ENCODE measurements around the gene CD300H. TPM values are rescaled to one million over a fixed set of nuclear protein-coding genes. Genes with fewer than 3 reads are reported as not detected.

The CD300H gene
- total RNA-seq, 6 experiments from 2014 or later: 1.2 TPM; not detected in 5

DNA sequence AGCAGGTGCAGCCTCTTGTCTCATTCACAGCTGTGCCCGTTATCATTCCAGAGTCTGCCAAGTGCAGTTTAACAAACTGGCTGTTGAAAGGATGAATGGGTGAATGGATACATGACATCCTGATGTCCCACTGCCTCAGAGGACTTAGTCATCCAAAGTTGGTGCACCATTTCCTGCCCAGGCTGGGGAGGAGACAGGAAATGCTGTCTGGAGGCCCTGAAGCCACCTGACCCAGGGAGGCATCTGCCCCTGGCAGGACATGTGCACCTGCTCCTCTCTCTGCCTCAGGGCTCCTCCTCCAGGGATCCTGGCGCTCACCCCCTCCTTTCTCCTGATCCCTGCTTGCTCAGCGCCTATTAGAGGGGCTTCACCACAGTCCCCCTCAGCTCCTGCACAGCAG, 19.6 kb downstream of the CD300H start:
- H3K4me3 ChIP-seq: no peak overlapping the region
- no peaks in the 10 kb centered on the region for H3K27me3 ChIP-seq
- TF ChIP-seq, protein P1, sequence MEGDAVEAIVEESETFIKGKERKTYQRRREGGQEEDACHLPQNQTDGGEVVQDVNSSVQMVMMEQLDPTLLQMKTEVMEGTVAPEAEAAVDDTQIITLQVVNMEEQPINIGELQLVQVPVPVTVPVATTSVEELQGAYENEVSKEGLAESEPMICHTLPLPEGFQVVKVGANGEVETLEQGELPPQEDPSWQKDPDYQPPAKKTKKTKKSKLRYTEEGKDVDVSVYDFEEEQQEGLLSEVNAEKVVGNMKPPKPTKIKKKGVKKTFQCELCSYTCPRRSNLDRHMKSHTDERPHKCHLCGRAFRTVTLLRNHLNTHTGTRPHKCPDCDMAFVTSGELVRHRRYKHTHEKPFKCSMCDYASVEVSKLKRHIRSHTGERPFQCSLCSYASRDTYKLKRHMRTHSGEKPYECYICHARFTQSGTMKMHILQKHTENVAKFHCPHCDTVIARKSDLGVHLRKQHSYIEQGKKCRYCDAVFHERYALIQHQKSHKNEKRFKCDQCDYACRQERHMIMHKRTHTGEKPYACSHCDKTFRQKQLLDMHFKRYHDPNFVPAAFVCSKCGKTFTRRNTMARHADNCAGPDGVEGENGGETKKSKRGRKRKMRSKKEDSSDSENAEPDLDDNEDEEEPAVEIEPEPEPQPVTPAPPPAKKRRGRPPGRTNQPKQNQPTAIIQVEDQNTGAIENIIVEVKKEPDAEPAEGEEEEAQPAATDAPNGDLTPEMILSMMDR (IDR thresholded peaks at IDR 0.05): no peak
- TF ChIP-seq POLR2A (IDR thresholded peaks at IDR 0.05): no peak
- intact Hi-C loops (cut with DNase I): no loop called here
- no peak overlapping the region for H3K27ac ChIP-seq
- no peaks in the 10 kb centered on the region for H3K36me3 ChIP-seq
- H3K4me1 ChIP-seq: no peaks in the 10 kb centered on the region
- ATAC-seq: no peak
- 36% methylated on average over 3 of the region's 3 CpGs for WGBS (ENCODE audit: insufficient coverage, low coverage, low lambda C conversion rate, missing lambda C conversion rate)
- no peak for DNase-seq
- H3K9me3 ChIP-seq: no peaks in the 10 kb centered on the region

DNA sequence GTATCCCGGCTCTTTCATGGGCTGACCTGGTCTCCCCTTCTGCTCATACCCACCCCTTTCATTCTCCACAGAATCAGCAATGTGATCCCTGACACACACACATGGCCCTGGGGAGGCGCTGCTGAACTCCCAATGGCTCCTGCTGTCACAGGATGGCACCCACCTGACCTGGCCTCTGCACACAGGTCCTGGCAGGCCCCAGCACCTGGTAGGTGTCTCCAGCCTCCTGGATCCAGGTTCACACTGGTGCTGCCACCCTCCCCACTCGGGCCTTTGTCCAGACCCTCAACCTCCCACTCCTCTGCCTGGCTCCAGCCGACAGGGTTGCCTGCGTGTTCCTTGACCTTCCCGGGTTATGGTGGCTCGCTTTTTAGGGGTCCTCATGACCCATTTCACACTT, 20.0 kb downstream of the CD300H start:
- no peaks in the 10 kb centered on the region for H3K9me3 ChIP-seq
- TF ChIP-seq, protein P1 (IDR thresholded peaks at IDR 0.05): no peak
- TF ChIP-seq POLR2A (IDR thresholded peaks at IDR 0.05): no peak
- no peaks in the 10 kb centered on the region for H3K36me3 ChIP-seq
- intact Hi-C loops (cut with DNase I): no loop called here
- no peaks in the 10 kb centered on the region for H3K27me3 ChIP-seq
- DNase-seq (no peak), ATAC-seq (no peak)
- H3K27ac ChIP-seq: no peak overlapping the region
- H3K4me3 ChIP-seq: no peak overlapping the region
- WGBS (ENCODE audit: insufficient coverage, low coverage, low lambda C conversion rate, missing lambda C conversion rate): no CpG with 5 or more reads among the region's 7 CpGs
- no peaks in the 10 kb centered on the region for H3K4me1 ChIP-seq

DNA sequence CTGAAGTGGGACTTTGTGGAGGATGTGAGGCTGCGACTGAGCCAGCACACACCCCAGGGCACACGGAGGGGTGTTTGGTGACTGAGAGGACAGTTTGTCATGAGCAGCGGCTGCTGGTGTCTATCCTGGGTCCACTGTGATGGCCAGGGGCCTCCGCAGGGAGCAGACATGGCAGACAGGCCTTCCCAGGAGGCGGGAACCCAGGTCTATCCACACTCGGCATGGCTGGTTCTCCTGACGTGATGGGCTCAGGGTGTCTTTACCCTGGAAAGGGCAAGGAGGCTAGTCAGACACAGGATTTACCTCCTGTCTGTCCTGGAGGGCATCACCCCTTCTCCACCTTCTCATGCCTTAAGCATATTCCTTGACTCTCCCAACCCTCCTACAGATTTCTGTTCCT, 20.7 kb downstream of the CD300H start:
- no peak overlapping the region for H3K27ac ChIP-seq
- H3K4me1 ChIP-seq: no peaks in the 10 kb centered on the region
- WGBS (ENCODE audit: insufficient coverage, low coverage, low lambda C conversion rate, missing lambda C conversion rate): 81% methylated on average over 2 of the region's 7 CpGs
- DNase-seq: no peak
- TF ChIP-seq, protein P1 (IDR thresholded peaks at IDR 0.05): no peak
- no peak for TF ChIP-seq POLR2A (IDR thresholded peaks at IDR 0.05)
- no peaks in the 10 kb centered on the region for H3K9me3 ChIP-seq
- H3K27me3 ChIP-seq: no peaks in the 10 kb centered on the region
- no peak overlapping the region for H3K4me3 ChIP-seq
- intact Hi-C loops (cut with DNase I): no loop called here
- no peaks in the 10 kb centered on the region for H3K36me3 ChIP-seq
- ATAC-seq: no peak

DNA sequence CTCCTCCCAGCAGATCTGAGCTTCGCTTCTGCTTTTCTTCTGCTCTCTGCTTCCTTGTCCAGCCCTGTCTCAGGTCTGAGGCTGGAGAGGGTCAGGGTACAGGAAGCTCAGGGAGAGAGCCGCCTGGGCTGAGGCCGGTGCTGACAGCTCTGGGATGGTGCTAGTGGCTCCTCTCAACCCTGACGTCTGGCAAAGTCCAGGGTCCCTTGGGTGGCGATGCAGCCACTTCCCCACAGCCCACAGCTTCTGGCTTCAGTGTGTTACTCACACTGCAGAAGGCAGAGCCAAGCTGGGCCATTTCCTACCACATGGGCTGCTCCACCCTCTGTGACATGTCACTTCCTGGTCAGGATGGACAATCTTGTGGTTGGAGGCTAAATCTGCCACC, 21.5 kb downstream of the CD300H start, which contains the start of gene CD300C:
Gene CD300C, minus strand, starts transcription at position 273 of the 388 bp plus-strand sequence. CDS start 333 bp downstream, outside the sequence.
- intact Hi-C loops (cut with DNase I): no loop called here
- WGBS (ENCODE audit: insufficient coverage, low coverage, low lambda C conversion rate, missing lambda C conversion rate): 0% methylated on average over 1 of the region's 5 CpGs
- Histone ChIP-seq H3K27me3 (no peaks in the 10 kb centered on the region), H3K4me1 (no peaks in the 10 kb centered on the region), H3K4me3 (no peak within 1 kb of the TSS), H3K36me3 (no peaks in the 10 kb centered on the region), H3K27ac (no peak within 1 kb of the TSS), H3K9me3 (no peaks in the 10 kb centered on the region)
- no peak for TF ChIP-seq POLR2A (IDR thresholded peaks at IDR 0.05)
- TF ChIP-seq, protein P1 (IDR thresholded peaks at IDR 0.05): no peak
- DNase-seq (no peak), ATAC-seq (peak; percentile 30 to 71 (median 56))
